ENCODE data around the gene ZXDC.
A peak's percentile ranks its signal among the peaks of the same experiment; 100 is the strongest.

Gene ZXDC

GRCh38 chr3:126448893-126449180, 26.9 kb downstream of the ZXDC start:
- DNase-seq, result peak; percentile 36

GRCh38 chr3:126448136-126448892, 27.4 kb downstream of the ZXDC start:
- DNase-seq, result peak; percentile 38

GRCh38 chr3:126447456-126448106, 28.1 kb downstream of the ZXDC start:
- DNase-seq, result peak; percentile 37

- DNase-seq, result no peak
Observed at GRCh38 chr3:126446791-126447190, 28.9 kb downstream of the ZXDC start.

- peak; percentile 43 for DNase-seq
Observed at GRCh38 chr3:126446301-126446700, 29.4 kb downstream of the ZXDC start.

- peak; percentile 32 for DNase-seq
Observed at GRCh38 chr3:126445506-126445905, 30.2 kb downstream of the ZXDC start.

GRCh38 chr3:126442856-126443242, 32.8 kb downstream of the ZXDC start:
- peak; percentile 64 for DNase-seq

GRCh38 chr3:126442094-126442855, 33.4 kb downstream of the ZXDC start:
- DNase-seq, result no peak

- peak; percentile 56 for DNase-seq
Observed at GRCh38 chr3:126441256-126441880, 34.3 kb downstream of the ZXDC start.

- DNase-seq, result no peak
Observed at GRCh38 chr3:126440709-126440995, 35.0 kb downstream of the ZXDC start.

GRCh38 chr3:126439968-126440708, 35.6 kb downstream of the ZXDC start:
- DNase-seq, result no peak

- peak; percentile 50 for DNase-seq
Observed at GRCh38 chr3:126439346-126439967, 36.2 kb downstream of the ZXDC start.

- peak; percentile 51 for DNase-seq
Observed at GRCh38 chr3:126438746-126439145, 36.9 kb downstream of the ZXDC start.

GRCh38 chr3:126438186-126438585, 37.5 kb downstream of the ZXDC start:
- no peak for DNase-seq

GRCh38 chr3:126436826-126437717, 38.6 kb downstream of the ZXDC start:
- no peak for DNase-seq

GRCh38 chr3:126435456-126436315, 40.0 kb downstream of the ZXDC start:
- DNase-seq, result peak; percentile 37

GRCh38 chr3:126434931-126435411, 40.7 kb downstream of the ZXDC start:
- DNase-seq, result no peak

GRCh38 chr3:126434264-126434590, 41.5 kb downstream of the ZXDC start:
- DNase-seq, result no peak

GRCh38 chr3:126433496-126434263, 42.0 kb downstream of the ZXDC start:
- DNase-seq, result peak; percentile 50

GRCh38 chr3:126433105-126433430, 42.6 kb downstream of the ZXDC start:
- DNase-seq, result no peak
